H9 (cell line): ENCODE data around the gene DGUOK. TPM values are rescaled to one million over a fixed set of nuclear protein-coding genes. Genes with fewer than 3 reads are reported as not detected.

Source experiments
- DNase-seq: peaks from one replicate; pipeline ENCODE4 v3.0.0-alpha.2; 2017
- H2AFZ ChIP-seq: one replicate; pipeline ENCODE4 v1.6.1; 2013; ENCODE audit warnings: mild to moderate bottlenecking, low read length, control low read depth, moderate library complexity
- H2AK5ac ChIP-seq: 2 replicates; pipeline ENCODE4 v1.6.1; 2013; ENCODE audit warnings: low read length, control low read depth, mixed read lengths; ENCODE audit not compliant: insufficient read length
- H2BK120ac ChIP-seq: one replicate; pipeline ENCODE4 v1.6.1; 2013; ENCODE audit warnings: low read depth, mild to moderate bottlenecking, low read length, control low read depth, inconsistent platforms; ENCODE audit not compliant: poor library complexity, severe bottlenecking
- H2BK12ac ChIP-seq: 2 replicates; pipeline ENCODE4 v1.6.1; 2013; ENCODE audit warnings: low read length, control low read depth, mixed read lengths, low read depth; ENCODE audit not compliant: insufficient read length
- H2BK15ac ChIP-seq: 2 replicates; pipeline ENCODE4 v1.6.1; 2013; ENCODE audit warnings: low read depth, low read length, control low read depth
- H2BK20ac ChIP-seq: one replicate; pipeline ENCODE4 v1.6.1; 2013; ENCODE audit warnings: low read depth, mild to moderate bottlenecking, low read length, control low read depth, inconsistent platforms; ENCODE audit not compliant: poor library complexity, severe bottlenecking
- H2BK5ac ChIP-seq: 2 replicates; pipeline ENCODE4 v1.6.1; 2013; ENCODE audit warnings: low read length, control low read depth, mixed read lengths; ENCODE audit not compliant: insufficient read length
- H3K14ac ChIP-seq: 2 replicates; pipeline ENCODE4 v1.6.1; 2013; ENCODE audit warnings: low read length, control low read depth; ENCODE audit not compliant: insufficient read depth
- H3K18ac ChIP-seq: 2 replicates; pipeline ENCODE4 v1.6.1; 2013; ENCODE audit warnings: low read depth, mild to moderate bottlenecking, mixed read lengths, low read length, control low read depth; ENCODE audit not compliant: insufficient read length
- H3K23ac ChIP-seq: 2 replicates; pipeline ENCODE4 v1.6.1; 2013; ENCODE audit warnings: low read length, control low read depth, mixed read lengths, low read depth; ENCODE audit not compliant: insufficient read length
- H3K23me2 ChIP-seq: 2 replicates; pipeline ENCODE4 v1.6.1; 2013; ENCODE audit warnings: low read depth, mild to moderate bottlenecking, mixed read lengths, low read length, control low read depth; ENCODE audit not compliant: insufficient read length, poor library complexity, severe bottlenecking
- H3K27ac ChIP-seq: 2 replicates; pipeline ENCODE4 v1.5.1; 2013; ENCODE audit warnings: low read length, control low read depth, mixed read lengths, low read depth; ENCODE audit not compliant: insufficient read length
- H3K27me3 ChIP-seq: 2 replicates; pipeline ENCODE4 v1.6.1; 2013; ENCODE audit warnings: low read length, control low read depth, inconsistent platforms; ENCODE audit not compliant: insufficient read depth
- H3K4ac ChIP-seq: 2 replicates; pipeline ENCODE4 v1.6.1; 2013; ENCODE audit warnings: low read depth, mild to moderate bottlenecking, control low read depth, inconsistent platforms, low read length, moderate library complexity
- H3K4me1 ChIP-seq: 2 replicates; pipeline ENCODE4 v1.6.1; 2013; ENCODE audit warnings: low read length, control low read depth, inconsistent platforms; ENCODE audit not compliant: insufficient read depth
- H3K4me2 ChIP-seq: 2 replicates; pipeline ENCODE4 v1.6.1; 2013; ENCODE audit warnings: low read length, control low read depth, mixed read lengths; ENCODE audit not compliant: insufficient read length, insufficient read depth
- H3K56ac ChIP-seq: 2 replicates; pipeline ENCODE4 v1.6.1; 2013; ENCODE audit warnings: low read depth, mild to moderate bottlenecking, mixed read lengths, low read length, control low read depth; ENCODE audit not compliant: insufficient read length
- H3K79me1 ChIP-seq: 2 replicates; pipeline ENCODE4 v1.6.1; 2013; ENCODE audit warnings: low read depth, mild to moderate bottlenecking, moderate library complexity, low read length, control low read depth, inconsistent platforms; ENCODE audit not compliant: insufficient read depth, poor library complexity, severe bottlenecking
- H3K79me2 ChIP-seq: 2 replicates; pipeline ENCODE4 v1.6.1; 2013; ENCODE audit warnings: low read length, control low read depth, inconsistent platforms; ENCODE audit not compliant: insufficient read depth
- H3K9ac ChIP-seq: 2 replicates; pipeline ENCODE4 v1.6.1; 2013; ENCODE audit warnings: low read length, control low read depth, mixed read lengths; ENCODE audit not compliant: insufficient read length; ENCODE audit errors: extremely low read depth
- H3K9me3 ChIP-seq: one replicate; pipeline ENCODE4 v1.6.1; 2013; ENCODE audit warnings: low read depth, low read length, inconsistent platforms; ENCODE audit not compliant: control insufficient read depth
- H3T11ph ChIP-seq: one replicate; pipeline ENCODE4 v1.6.1; 2013; ENCODE audit warnings: mild to moderate bottlenecking, low read length, control low read depth, inconsistent platforms
- H4K20me1 ChIP-seq: one replicate; pipeline ENCODE4 v1.6.1; 2013; ENCODE audit not compliant: control insufficient read depth, insufficient read length, insufficient read depth
- H4K5ac ChIP-seq: 2 replicates; pipeline ENCODE4 v1.6.1; 2013; ENCODE audit warnings: low read depth, mild to moderate bottlenecking, mixed read lengths, low read length, control low read depth; ENCODE audit not compliant: insufficient read length
- H4K8ac ChIP-seq: replicated peaks from 2 replicates; pipeline ENCODE4 v1.6.1; 2013; ENCODE audit warnings: low read length, control low read depth, mixed read lengths, low read depth; ENCODE audit not compliant: insufficient read length
- H4K91ac ChIP-seq: 2 replicates; pipeline ENCODE4 v1.6.1; 2013; ENCODE audit warnings: low read depth, mild to moderate bottlenecking, moderate library complexity, mixed read lengths, low read length, control low read depth; ENCODE audit not compliant: insufficient read length
- H3K27ac Mint-ChIP-seq, 3 experiments: 2 replicates in 2 of 3; 3 replicates in 1 of 3; pipeline ENCODE4 v1.8.0; 2020 to 2021; ENCODE audit warnings: mixed read lengths in 3 of 3, mild to moderate bottlenecking in 1 of 3, moderate library complexity in 1 of 3
- H3K27me3 Mint-ChIP-seq: 2 replicates; pipeline ENCODE4 v1.8.0; 2021; ENCODE audit warnings: low read depth, mild to moderate bottlenecking, moderate library complexity, mixed read lengths
- H3K36me3 Mint-ChIP-seq, 3 experiments: 2 replicates in 2 of 3; 3 replicates in 1 of 3; pipeline ENCODE4 v1.8.0; 2020 to 2021; ENCODE audit warnings: low read depth in 3 of 3, mixed read lengths in 3 of 3; ENCODE audit not compliant: insufficient read depth in 1 of 3
- H3K4me1 Mint-ChIP-seq, 2 experiments: 2 replicates each; pipeline ENCODE4 v1.8.0; 2020; ENCODE audit warnings: mixed read lengths in 2 of 2
- H3K4me3 Mint-ChIP-seq, 2 experiments: 2 replicates in 1 of 2; 3 replicates in 1 of 2; pipeline ENCODE4 v1.8.0; 2020 to 2021; ENCODE audit warnings: mild to moderate bottlenecking in 2 of 2, mixed read lengths in 2 of 2, moderate library complexity in 1 of 2
- H3K9me3 Mint-ChIP-seq, 2 experiments: 2 replicates in 1 of 2; 3 replicates in 1 of 2; pipeline ENCODE4 v1.8.0; 2020; ENCODE audit warnings: mild to moderate bottlenecking in 2 of 2, mixed read lengths in 2 of 2, moderate library complexity in 1 of 2
- WGBS: extraction: QIAGEN DNeasy Blood & Tissue Kit; methylation state at CpG from one replicate; pipeline ENCODE4 v1.1.7; 2013; ENCODE audit warnings: missing lambda C conversion rate, low lambda C conversion rate, mixed read lengths; ENCODE audit not compliant: insufficient read length; ENCODE audit errors: extremely low coverage; 5-methylcytosine and 5-hydroxymethylcytosine counted together
- total RNA-seq: library from RNA; stranded (reverse); gene quantifications from 2 replicates; pipeline ENCODE4 v1.2.1, GENCODE V29; 2021
- TF ChIP-seq, protein P1 (sequence below): fragments of 200-600 bp; sonication (generic); conservative IDR thresholded peaks from 3 replicates; pipeline ENCODE4 v1.8.0; 2021; ENCODE audit warnings: antibody characterized with exemption, mild to moderate bottlenecking

DGUOK gene
- total RNA-seq, 1 experiment from 2014 or later: 98.5 TPM

GRCh38 chr2:73938718-73939352 lies 12.2 kb downstream of the DGUOK start:
- no peak overlapping the region for H3K27ac Mint-ChIP-seq
- no peak overlapping the region for H3K4me2 ChIP-seq
- no peak overlapping the region for H2BK15ac ChIP-seq

More at GRCh38 chr2:73938718-73939352, 12.2 kb downstream of the DGUOK start:
- TF ChIP-seq, protein P1, sequence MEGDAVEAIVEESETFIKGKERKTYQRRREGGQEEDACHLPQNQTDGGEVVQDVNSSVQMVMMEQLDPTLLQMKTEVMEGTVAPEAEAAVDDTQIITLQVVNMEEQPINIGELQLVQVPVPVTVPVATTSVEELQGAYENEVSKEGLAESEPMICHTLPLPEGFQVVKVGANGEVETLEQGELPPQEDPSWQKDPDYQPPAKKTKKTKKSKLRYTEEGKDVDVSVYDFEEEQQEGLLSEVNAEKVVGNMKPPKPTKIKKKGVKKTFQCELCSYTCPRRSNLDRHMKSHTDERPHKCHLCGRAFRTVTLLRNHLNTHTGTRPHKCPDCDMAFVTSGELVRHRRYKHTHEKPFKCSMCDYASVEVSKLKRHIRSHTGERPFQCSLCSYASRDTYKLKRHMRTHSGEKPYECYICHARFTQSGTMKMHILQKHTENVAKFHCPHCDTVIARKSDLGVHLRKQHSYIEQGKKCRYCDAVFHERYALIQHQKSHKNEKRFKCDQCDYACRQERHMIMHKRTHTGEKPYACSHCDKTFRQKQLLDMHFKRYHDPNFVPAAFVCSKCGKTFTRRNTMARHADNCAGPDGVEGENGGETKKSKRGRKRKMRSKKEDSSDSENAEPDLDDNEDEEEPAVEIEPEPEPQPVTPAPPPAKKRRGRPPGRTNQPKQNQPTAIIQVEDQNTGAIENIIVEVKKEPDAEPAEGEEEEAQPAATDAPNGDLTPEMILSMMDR: no peak
- no CpG with 5 or more reads among the region's 5 CpGs for WGBS
- H3K79me2 ChIP-seq: peaks cover 14% of the 10 kb centered on the region
- DNase-seq: no peak
- H3K4ac ChIP-seq: no peak overlapping the region
- H2BK120ac ChIP-seq: no peak overlapping the region
- H3K56ac ChIP-seq: no peak overlapping the region
- no peaks in the 10 kb centered on the region for H3K4me1 ChIP-seq
- no peak overlapping the region for H3K18ac ChIP-seq
- no peaks in the 10 kb centered on the region for H3K23me2 ChIP-seq
- H2BK20ac ChIP-seq: no peak overlapping the region
- no peak overlapping the region for H3T11ph ChIP-seq
- Mint-ChIP-seq H3K4me1 (peaks cover 0 to 3% of the 10 kb centered on the region in 2 experiments; a peak in 1 of 4 replicates), H3K27me3 (no peaks in the 10 kb centered on the region), H3K9me3 (no peaks in the 10 kb centered on the region), H3K4me3 (no peak overlapping the region), H3K36me3 (peaks cover 0 to 30% (median 14%) of the 10 kb centered on the region in 3 experiments; a peak in 4 of 7 replicates)
- no peaks in the 10 kb centered on the region for H3K9me3 ChIP-seq
- no peak overlapping the region for H2BK12ac ChIP-seq
- H3K9ac ChIP-seq: no peak overlapping the region
- H4K91ac ChIP-seq: no peak overlapping the region
- no peak overlapping the region for H2BK5ac ChIP-seq
- H2AFZ ChIP-seq: no peak overlapping the region
- H2AK5ac ChIP-seq: no peak overlapping the region
- no peak overlapping the region for H4K8ac ChIP-seq
- peaks cover 7% of the 10 kb centered on the region for H3K79me1 ChIP-seq
- peaks cover 3% of the 10 kb centered on the region for H4K20me1 ChIP-seq
- H3K23ac ChIP-seq: no peak overlapping the region
- no peak overlapping the region for H4K5ac ChIP-seq
- no peak overlapping the region for H3K14ac ChIP-seq
- no peaks in the 10 kb centered on the region for H3K27me3 ChIP-seq
- no peak overlapping the region for H3K27ac ChIP-seq
